HG03571 (cell line): ENCODE measurements around the gene RIF1.

Experiments
- ATAC-seq: cut with Tn5 transposase; IDR thresholded peaks from one replicate; pipeline ENCODE4 v1.9.1; 2021; ENCODE audit not compliant: unreplicated experiment

The RIF1 gene

DNA sequence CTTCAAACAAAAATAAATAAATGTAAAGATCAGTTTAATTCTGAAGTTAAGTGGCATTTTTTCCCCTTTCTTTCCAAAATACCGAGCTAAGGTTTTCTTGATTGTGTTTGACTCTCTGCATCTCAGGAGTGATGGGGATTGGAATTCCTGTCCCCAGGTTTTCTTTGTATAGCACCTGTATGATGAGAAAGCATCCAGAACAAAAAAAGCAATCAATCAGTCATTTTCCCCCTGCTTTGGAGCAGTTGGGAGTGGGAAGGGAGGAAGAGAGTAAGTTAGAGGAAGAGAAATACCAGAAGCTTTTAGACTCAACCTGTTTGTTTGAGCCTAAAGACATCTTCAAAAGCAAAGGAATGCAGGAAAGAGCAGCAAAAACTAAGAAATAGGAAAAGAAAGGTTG lies 88.5 kb downstream of the RIF1 start:
- ATAC-seq: no peak

GRCh38 chr2:151506170-151506569 lies 96.5 kb downstream of the RIF1 start:
- no peak for ATAC-seq

DNA sequence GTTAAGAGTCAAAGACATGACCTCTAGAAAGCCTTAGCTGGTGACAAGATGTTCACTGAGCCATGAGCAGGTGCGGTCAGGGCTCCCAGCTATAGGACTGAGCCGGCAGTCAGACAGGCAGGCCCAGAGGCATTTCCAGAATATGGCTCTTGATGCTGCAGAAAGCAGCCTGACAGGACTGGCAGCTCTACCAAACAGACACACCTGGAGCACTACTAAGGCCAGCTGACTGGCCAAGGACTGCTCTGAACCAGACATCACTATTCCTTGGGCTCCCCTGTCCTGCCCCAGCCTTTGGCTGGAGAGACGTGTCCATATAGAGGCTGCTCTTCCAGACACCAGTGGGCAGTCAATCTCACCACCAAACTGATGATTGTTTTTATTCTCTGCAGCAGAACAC lies 98.8 kb downstream of the RIF1 start:
- ATAC-seq: no peak

DNA sequence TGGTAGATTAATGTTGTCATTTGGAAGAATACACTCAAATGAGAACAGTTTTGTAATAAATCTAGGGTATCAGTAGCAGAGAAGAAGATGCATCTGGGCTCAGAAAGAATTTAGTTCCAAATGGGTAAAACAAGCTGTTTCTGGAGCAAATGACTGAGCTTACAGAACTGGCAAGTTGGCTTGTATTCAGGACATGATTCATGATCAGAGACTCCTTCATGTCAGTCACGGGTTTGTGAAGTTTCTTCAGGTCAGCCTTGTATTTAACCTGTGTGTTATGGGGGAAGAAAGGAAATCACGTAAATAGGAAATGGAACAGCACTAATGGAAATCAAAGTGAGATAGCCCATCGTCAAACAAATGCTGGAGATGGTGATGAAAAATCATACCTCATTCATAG lies 109.1 kb downstream of the RIF1 start:
- no peak for ATAC-seq

GRCh38 chr2:151520976-151521375 lies 111.3 kb downstream of the RIF1 start:
- no peak for ATAC-seq

DNA sequence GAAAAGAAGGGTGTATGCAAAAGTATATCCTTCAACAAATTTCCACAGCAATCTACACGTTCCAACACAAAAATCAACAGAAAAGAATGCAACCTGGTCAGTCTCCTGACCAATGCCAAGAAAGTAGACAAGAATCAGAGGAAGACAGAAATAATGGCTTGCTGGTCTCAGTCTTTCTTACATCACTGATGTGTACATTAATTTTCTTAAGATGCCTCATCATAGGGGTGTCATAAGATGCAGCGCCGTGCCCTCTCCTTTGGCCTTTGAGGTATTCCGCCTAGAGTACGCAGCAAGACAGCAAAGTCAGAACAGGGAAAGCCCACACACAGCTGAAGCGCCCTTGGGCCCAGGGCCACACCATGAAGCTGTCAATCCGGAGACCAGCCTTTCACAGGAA lies 112.9 kb downstream of the RIF1 start:
- ATAC-seq: no peak

DNA sequence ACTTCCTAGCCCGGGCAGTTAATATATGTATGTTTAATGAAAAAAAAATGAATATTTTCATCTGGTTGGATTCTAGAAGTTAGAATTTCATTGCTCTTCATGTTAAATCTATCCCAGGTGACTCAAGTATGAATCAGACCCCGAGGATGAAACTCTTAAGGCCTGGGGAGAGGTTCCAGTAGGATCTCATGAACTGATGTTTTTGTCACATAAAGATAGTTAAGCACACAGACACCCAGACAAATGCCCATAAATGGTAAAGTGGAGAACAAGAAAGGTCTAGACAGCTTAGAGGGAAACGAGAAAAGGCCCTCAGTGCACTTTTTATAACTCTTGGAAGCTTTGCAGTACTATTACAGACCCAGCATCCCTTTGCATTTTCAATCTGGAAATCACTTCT lies 114.1 kb downstream of the RIF1 start:
- ATAC-seq: no peak

- ATAC-seq: no peak
Measured at GRCh38 chr2:151525821-151526373, 116.2 kb downstream of the RIF1 start.

DNA sequence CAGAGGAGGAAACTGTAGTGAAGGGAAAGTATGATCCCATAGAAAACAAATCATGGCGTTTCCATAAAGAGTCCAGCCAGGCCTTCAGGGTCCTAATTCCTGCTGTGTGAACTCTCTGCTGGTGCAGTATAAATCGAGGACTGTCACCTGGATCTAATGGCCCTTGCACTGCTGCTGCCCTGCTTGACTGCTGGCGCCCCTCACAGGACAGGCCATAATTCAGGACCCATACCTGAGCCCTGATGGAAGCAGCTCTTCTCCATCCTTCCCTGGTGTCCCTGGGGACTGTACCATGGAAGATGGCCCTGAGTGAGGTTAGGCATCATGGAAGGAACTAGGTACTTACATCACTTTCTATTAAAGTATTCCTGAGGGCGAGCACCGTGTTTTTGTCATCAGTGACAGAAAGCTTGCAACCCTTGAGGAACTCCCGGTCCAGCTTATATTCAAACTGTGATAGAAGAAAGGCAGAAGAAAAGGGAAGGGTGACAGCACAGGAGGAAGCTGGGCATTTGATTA lies 116.9 kb downstream of the RIF1 start:
- ATAC-seq: no peak
